ENCODE results near the gene LACRT.
A peak's percentile ranks its signal among the peaks of the same experiment; 100 is the strongest.

LACRT gene

DNA sequence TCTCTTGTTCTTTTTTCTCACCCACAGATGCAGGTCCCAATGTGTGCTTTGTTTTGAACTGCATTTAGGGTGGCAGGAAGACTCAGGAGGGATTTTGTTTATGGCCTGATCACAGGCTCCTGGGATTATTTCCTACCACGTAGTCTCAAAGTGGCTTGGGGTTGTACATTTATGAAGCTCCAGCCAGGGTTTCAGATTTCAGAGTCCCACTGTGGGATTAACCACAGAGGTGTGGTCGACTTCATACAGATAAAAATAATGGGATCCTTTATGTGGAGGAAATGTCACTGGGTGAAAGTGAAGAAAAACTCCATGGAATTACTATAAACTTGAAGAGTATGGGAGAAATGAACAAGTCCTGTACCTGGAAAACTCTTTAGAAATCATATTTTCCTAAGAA is 32.0 kb downstream of the LACRT start:
- no peak for DNase-seq (ENCODE audit: low read depth in 2 of 2)

DNA sequence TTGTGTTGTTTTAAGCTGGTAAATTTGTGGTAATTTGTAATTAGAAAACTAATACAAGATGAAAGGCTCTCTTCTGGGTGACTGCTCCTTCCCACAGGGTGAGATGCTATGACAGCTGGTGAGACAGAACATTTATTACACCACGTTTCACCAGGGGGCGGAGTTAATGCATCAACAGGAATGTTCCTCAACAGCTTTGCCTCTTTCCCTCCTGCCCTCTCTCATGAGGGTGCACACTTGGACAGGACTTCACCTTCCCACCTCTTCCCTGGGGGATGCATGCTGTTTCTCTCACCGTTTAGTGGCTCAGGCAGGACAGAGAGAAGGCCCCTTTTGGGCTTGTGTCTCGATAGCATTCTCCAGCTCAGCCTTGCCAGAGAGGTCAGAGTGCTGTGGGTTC is 32.9 kb downstream of the LACRT start:
- DNase-seq (ENCODE audit: low read depth in 2 of 2), result no peak

DNA sequence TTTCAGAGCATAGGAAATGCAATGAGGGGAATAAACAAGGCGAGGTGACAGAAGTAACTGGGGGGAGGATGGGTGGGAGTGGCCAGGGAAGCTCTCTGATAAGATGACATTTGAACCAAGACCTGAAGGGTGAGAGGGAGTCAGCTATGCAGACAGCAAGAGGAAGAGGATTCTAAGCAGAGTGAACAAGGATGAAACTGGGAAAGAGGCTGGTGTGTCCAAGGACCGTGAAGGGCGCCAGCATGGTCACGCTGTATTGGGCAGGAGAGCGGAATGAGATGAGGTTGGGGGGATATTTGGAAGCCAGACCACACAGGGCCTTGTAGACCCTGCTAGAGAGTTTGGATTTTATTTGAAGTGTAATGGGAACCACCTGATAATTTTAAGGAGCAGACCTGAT is 35.7 kb downstream of the LACRT start:
- DNase-seq (ENCODE audit: low read depth in 2 of 2), result no peak

DNA sequence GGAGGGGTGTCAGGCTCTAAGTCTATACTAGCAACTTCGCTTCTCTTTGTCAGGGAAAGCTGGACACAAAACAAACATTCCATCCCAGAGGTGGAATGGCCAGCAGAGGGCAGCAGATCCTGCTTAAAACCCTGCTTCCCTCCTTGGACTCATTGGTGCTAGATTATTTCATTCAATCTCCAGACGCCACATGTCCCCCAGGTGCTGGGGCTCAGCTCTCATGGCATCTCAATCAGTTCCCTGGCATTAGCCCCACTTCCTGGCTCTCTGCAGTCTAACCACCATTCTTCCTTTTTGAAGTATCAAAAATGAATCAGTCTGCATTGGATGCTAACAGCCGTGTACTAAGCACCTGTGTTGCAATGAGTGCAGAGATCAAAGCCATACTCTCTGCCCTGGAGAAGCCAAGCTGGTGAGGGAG is 38.2 kb downstream of the LACRT start:
- peak in 1 of 2 donors; percentile 8 for DNase-seq (ENCODE audit: low read depth in 2 of 2)

DNA sequence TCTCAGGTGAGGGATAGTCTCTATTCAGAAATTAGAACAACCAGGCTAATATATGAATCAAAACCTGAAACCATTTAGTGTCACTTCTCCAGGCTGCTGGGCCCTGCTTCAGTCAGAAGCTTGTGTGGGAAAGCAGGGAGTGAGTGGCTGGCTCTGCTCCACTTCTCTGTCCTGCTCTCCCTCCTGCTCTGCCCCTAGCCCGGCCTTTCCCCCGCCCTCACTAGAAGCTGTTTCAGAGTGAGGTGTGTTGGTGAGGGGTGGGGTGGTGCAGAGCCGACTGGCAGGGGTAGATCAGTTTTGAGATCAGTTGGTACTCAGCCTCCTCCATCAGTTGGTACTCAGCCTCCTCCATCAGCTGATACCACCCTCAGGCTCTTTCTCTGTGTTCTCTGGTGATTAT is 39.2 kb downstream of the LACRT start:
- no peak for DNase-seq (ENCODE audit: low read depth in 2 of 2)

GRCh38 chr12:54593725-54594124 is 41.0 kb downstream of the LACRT start:
- no peak for DNase-seq (ENCODE audit: low read depth in 2 of 2)

DNA sequence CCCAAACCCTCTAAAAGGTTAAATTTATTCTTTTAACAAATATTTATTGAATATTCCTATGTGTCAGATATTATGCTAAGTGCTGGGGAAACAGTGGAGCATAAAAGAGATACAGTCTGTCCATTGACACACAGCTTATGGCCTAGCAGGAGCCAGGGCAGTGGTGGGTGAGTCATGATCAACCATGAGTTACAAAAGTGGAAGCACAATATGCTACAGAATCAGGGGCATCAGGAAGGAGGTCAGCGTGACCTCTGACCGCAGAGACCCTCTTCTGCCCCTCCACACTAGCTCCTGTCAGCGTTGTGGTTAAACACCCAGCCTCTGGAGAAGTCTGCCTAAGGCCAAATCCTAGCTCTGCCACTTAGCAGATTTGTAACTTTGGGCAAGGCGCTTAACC is 41.6 kb downstream of the LACRT start:
- DNase-seq (ENCODE audit: low read depth in 2 of 2), result no peak

- DNase-seq (ENCODE audit: low read depth in 2 of 2), result no peak
These were observed 42.4 kb downstream of the LACRT start for GRCh38 chr12:54592316-54592715.

GRCh38 chr12:54590978-54591591 is 43.6 kb downstream of the LACRT start:
- no peak for DNase-seq (ENCODE audit: low read depth in 2 of 2)

DNA sequence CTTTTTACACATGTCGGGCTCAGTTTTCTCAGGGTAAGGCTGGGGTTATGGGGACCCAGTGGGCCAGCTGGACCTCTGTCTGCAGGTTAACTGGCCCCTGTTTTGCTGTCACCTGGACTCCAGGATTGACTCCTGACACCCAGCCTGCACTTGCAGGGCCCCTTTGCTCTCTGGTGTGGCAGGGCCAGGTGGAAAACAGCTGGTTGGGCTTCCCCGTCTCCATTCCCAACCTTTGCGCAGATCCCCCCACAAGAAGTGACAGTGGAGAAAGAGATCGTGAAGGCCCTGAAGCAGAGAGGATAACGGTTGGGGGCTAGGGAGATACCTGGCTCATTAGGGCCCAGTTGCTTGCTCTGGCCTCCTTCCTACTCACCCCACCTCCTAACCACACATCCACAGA is 44.7 kb downstream of the LACRT start:
- no peak for DNase-seq (ENCODE audit: low read depth in 2 of 2)

DNA sequence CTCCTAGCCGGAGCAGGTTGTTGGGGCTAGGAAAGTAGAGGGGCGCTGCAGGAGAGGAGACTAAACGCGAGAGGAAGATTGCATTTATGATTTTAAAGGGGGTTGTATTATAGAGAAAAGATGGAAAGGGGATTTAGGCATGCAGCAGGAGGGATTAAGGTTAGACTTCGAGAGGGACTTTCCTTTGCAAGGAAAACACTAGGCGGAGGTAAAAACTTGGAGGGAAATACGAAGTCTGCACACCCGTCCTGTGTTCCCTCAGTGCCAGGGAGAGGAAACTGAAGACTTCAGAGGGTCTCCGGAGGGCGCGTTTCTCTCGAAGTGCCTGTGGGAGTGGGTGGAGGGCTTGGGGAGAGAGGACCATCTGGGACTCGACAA is 45.8 kb downstream of the LACRT start:
- no peak for DNase-seq (ENCODE audit: low read depth in 2 of 2)

DNA sequence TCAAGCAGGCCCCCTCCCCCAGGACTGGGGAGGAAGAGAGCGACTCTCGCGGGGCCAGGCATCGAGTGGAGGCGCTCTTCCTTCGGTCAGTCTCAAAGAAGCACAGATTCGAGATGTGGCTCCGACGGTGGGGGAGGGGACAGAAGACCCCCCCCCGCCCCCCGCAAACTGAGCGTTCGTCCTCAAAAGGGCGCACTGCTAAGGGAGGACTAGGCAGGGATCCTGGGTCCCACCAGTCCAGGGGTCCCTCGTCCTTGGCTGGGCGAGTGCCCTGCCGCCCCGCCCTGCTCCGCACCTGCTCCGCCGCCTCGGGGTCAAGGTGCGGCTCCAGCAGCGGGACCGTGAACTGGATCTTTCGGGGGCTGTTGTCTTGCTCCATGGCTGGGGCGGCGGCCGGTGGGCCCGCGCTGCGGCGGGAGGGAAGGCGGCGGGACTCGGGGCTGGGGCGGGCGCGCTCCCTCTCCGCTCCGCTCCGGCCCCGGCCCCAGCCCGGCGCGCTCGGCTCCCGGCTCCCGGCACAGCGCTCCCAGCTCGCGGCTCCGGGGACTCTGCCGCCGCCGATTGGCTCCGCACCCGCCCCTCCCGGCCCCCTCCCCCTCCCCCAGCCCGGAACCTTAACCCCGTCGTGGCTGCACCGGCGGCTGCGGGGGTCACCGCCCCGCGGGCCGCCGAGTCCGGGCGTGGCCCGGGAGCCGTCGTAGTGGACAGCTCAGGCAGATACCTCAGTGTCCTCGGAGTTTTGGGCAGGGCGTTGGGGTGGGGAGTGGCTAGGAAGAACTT is 46.4 kb downstream of the LACRT start, which contains the start of gene PPP1R1A:
Gene PPP1R1A, minus strand, starts transcription at position 550 of the 780 bp plus-strand sequence. Its CDS starts 171 bp downstream, at position 379.
- no peak for DNase-seq (ENCODE audit: low read depth in 2 of 2)

DNA sequence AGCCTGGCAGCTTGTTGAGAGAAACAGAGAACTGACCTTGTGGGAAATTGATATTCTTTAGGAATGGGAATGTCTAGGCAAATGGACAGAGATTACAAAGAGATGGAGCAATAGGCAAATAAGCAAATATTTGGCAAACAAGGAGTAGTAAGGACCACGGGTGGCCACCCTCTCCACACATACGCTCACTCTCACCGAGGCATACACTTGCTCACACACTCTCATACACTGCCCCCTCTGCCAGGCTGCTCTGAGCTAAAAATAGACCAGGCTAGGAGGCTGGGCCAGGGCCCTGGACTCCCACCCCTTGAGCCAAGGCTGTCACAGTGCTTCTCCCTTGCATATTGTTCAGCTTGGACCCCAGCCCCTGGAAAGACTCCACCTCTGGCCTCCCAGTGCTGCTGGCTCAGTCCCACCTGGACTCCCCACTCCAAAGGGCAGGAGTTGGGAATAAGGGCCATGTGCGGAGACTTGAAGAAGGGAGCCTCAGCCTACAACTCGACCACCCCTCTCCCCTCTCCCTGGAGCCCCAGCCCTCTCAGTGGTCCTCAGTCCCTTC is 47.3 kb downstream of the LACRT start:
- no peak for DNase-seq (ENCODE audit: low read depth in 2 of 2)

- DNase-seq (ENCODE audit: low read depth in 2 of 2), result no peak
These were observed 48.1 kb downstream of the LACRT start for GRCh38 chr12:54586620-54587019.

GRCh38 chr12:54585243-54585642 is 49.5 kb downstream of the LACRT start:
- no peak for DNase-seq (ENCODE audit: low read depth in 2 of 2)

DNA sequence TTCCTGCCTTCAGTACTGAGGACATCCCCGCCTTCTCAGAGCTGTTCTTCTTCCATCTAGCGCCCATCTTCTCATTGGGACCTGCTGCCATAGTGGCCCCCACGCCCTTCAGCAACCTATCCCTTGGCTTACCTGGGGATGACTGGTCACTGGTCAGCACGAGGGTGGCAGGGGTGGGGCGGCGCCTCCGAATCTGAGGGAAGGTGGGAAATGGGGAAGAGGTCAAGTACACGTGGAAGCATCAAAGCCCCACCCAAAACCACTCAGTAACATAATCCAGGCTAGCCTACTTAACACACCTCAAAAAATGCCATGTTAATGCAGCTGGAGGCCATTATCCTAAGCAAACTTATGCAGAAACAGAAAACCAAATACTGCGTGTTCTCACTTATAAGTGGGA is 50.6 kb downstream of the LACRT start:
- no peak for DNase-seq (ENCODE audit: low read depth in 2 of 2)

DNA sequence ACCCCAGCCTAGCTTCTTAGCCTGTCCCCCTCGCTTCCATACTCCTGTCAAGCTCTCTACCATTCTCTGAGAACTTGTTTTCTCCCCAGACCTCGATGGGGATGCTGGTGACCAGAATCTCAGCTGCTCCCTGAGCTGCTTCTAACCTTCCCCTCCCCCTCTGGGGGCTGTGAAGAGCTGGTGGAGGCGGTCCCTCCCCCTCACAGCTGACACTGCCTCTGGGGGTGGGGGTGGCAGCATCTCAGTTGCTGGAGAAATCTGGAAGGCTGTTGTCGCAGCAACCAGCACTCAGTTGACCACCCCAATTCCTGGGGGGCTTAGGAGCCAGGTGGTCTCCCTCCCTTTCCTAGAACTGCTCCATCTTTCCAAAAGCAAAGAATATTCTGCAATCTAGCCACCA is 51.0 kb downstream of the LACRT start:
- DNase-seq (ENCODE audit: low read depth in 2 of 2), result no peak

GRCh38 chr12:54581412-54581811 is 53.3 kb downstream of the LACRT start:
- DNase-seq (ENCODE audit: low read depth in 2 of 2), result no peak

All from activated CD8-positive, alpha-beta memory T cell treated with anti-CD3 and anti-CD28 coated beads for 4 hours (primary cell).